Stromal cell of bone marrow (primary cell): ENCODE measurements around the gene GALNT13.

Experiments
- DNase-seq: peaks from one replicate; pipeline ENCODE4 v3.0.0-alpha.2; 2012; ENCODE audit warnings: low read depth

Gene GALNT13

GRCh38 chr2:153944800-153945199 is 73.1 kb downstream of the GALNT13 start:
- no peak for DNase-seq

DNA sequence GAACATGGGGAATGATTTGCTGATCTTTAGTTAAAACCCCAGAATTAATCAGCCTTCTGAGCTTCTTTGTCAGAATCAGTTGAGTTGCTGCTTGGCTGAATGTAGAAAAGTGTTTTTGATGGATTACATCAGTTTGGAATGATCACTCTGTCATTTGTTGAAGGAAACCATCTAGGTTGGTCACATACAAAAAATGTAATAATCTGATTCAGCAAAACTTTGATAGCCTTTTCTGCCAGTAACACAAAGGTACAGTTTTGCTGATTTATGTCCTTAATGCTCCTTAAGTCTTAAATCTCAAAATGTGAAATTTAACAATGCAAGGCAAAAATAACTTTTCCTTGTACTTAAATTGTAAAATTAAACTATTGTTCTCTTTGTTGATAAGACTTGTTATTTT is 74.3 kb downstream of the GALNT13 start:
- DNase-seq = no peak

GRCh38 chr2:153953761-153954160 is 82.0 kb downstream of the GALNT13 start:
- no peak for DNase-seq

DNA sequence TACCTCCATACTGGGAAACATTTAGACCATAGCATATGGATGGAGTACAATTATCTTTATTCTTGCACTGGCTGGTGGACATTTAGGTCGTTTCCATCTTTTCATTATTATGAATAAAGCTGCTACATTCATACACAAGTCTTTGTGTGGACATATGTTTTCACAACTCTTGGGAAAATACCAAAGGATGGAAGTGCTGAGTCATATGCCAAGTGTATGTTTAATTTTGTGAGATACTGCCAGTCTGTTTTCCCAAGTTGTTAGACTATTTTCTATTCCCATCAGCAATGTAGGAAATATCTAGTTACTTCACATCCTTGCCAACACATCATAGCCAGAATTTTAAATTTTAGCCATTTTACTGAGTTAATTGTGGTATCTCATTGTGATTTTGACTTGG is 91.5 kb downstream of the GALNT13 start:
- no peak for DNase-seq

- DNase-seq = no peak
Measured at GRCh38 chr2:153967248-153967973, 95.7 kb downstream of the GALNT13 start.

DNA sequence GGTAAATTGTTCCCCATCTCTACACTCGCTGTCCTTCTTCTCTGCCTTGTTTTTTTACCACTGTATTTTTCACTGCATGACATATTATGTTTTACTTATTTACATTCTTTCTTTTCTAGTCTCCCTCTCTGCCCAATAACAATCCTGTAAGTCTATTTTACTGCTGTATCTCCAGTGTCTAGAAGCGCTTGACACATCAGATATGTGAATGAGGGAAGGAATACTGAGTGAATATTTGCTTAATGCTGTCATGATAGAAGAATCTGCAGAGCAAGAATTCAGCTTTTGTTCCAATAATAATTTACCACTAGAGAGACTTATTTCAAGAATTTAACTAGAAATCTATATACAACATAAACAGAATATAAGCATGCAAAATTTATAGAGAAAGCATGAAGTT is 99.5 kb downstream of the GALNT13 start:
- DNase-seq = no peak

DNA sequence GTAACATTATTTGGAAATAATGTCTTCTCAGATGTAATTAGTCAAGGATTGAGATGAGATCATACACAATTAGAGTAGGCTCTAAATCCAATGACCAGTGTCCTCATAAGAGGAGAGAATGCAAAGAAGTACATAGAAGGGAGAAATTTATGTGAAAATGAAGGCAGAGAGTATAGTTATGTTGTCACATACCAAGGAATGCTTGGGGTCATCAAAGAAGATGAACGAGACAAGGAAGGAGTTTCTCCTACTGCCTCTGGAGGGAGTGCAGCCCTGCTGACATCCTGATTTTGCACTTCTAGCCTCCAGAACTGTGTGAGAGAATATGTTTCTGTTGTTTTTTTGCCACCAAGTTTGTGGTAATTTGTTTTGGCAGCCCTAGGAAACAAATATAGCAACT is 100.1 kb downstream of the GALNT13 start:
- DNase-seq = no peak

DNA sequence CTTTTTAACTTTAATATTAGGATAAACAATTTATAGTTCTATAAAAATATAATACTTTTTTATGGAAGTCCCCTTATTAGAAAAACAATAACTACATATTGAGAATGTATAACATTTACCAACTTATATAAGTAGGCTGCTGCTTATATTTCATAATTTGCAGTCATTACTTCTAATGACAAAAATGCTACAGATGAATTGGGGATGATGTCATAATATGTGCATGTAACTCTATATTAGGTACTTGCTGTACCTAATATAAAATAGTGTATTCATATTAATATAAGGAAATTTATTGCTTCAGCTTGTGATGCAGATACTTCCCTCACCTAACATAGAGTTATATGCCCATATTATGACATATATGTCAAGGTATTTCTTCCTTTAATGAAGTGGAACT is 100.7 kb downstream of the GALNT13 start:
- DNase-seq = no peak

DNA sequence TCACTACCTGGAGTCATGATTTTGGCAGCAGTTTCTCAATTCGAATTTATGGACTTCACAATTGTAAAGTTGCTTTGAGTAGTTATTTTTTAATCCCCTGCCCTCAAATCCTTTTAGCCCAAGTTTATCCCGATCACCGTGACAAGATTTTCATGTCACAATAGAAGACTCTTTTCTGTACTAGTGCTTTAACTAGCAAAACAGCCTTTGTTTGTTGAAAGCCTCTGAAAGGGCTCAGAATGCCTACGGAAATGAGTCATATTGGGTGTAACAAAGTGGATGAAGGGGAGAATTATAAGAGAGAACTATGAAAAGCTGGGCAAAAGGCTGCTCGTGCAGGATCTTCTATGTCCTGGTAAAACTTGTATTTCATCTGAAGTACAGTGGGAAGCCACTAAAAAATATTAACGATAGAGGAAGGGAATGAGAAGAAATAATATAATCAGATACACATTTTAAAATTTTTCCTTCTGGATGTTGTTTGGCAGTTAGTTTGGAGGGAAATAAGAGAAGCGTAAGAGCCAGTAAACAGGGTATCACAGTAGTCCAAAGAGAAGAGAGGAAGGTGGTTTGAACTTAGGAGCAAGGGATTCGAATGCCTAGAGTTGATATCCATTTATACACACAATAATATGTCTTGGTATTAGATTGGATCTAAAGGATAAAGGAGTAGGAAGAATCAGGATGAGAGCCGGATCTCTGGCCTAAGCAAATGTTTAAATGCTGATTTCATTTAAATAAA is 114.9 kb downstream of the GALNT13 start:
- DNase-seq = no peak

DNA sequence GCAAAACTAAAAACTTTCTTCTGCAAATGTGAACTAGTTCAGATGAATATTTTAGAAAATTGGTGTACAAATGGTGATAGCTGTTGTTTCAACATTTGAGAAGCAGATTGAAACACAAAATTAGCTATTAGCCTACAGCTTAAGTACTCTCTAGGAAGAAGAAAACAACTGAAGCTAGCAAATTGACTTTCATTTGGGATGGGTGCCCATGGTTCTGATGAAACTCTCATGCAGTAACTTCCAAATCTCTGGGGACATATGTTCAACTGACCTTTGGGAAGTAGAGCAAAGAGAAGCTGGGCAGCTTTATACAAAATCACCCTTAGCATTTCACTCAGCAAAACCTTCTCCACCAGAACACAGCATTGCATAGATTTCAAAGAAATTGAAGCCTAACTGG is 119.0 kb downstream of the GALNT13 start:
- no peak for DNase-seq

DNA sequence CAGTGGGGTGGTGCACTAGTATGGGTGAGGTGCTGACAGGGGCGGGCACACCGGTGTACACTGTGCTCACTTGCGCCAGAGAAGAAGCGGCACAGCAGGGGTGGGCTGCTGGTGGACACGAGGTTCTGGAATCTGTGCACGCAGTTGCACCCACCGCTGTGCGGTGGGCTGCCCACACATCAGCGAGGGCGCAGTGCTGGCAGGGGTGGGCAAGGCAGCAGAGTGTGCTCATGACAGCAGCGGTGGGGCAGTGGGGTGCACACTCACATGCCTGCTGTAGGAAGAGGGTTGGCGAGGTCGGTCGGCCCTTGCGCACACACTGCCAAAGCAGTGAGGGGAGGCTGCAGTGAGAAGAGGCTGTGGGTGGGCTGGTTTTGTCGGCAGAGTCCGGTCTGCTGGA is 141.8 kb downstream of the GALNT13 start:
- DNase-seq = no peak

- DNase-seq = no peak
Measured at GRCh38 chr2:154015233-154015632, 143.5 kb downstream of the GALNT13 start.

GRCh38 chr2:154029504-154029903 is 157.8 kb downstream of the GALNT13 start:
- no peak for DNase-seq

- DNase-seq = no peak
Measured at GRCh38 chr2:154032220-154032619, 160.5 kb downstream of the GALNT13 start.

DNA sequence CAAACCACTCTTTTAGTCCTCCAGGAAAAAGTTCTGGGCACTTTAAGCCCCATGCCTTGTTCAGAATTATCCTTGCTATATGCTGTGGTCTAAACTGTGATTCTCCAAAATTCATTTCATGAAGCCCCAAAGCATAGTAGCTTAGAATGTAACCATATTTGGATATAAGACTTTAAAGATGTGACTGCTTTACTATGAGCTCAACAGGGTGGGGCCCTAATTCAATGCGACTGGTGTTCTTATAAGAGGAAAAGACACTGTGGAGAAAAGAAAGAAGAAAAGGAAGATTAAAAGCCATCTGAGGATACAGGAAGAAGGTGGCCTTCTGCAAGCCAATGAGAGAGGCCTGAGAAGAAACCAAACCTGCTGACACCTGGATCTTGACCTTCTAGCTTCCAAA is 174.8 kb downstream of the GALNT13 start:
- DNase-seq = no peak

- DNase-seq = no peak
Measured at GRCh38 chr2:154048905-154049304, 177.2 kb downstream of the GALNT13 start.

DNA sequence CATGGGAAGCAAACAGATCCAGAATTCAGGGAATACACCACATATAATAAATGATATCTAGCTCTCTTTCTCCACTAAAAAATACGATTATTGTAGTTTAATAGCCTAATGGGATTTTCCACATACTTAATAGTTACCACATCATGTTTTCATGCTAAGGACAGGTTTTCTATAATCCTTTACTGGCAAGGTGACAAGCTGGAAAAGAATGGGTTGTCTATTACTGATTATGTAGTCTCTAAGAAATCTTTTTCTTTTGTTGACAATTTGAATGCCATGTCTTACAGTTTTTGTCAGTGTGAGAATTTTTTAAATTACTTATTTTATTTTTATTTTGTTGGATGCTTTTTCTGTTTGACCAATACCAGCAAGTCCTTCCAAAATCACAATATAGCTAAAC is 177.8 kb downstream of the GALNT13 start:
- no peak for DNase-seq

- DNase-seq = no peak
Measured at GRCh38 chr2:154067124-154067523, 195.4 kb downstream of the GALNT13 start.

- no peak for DNase-seq
Measured at GRCh38 chr2:154078926-154079325, 207.2 kb downstream of the GALNT13 start.

DNA sequence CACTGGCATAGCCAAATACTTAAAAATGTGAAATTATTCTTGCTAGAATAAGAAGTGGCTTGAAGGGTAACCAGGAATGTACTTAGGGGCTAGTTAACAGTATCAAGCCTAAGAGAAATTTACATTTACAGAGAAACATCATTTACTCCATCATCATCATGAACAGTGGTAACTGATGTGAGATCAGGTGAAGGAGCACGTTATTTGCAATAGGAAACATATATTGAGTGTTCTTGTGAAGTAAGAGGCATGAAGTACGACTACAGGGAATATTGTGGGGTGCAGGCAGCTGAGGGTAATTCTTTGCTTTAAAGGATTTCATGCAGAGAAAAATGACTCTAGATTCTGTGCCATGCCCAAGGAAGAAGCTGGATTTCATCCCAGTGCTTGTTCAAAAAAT is 220.8 kb downstream of the GALNT13 start:
- no peak for DNase-seq

GRCh38 chr2:154093856-154094255 is 222.1 kb downstream of the GALNT13 start:
- DNase-seq = no peak

- no peak for DNase-seq
Measured at GRCh38 chr2:154097833-154098398, 226.2 kb downstream of the GALNT13 start.

DNA sequence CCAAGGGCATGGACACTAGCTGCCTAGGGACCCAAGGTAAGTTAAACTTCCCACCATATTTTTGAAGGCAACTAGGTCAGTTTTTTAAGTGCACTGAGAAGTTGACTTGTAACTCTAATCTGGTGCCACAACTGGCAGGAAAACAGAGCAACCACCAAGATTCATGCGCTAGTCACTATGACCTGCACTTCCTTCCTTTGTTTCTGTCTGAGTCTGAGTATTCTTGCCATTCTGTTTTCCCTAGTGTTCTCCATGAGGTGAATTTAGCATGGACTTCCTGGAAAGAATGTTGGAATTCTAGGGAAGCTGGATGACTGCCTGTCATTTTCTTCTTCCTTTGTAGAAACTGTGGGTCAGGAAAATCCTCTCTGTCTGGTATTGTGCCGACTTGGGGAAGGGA is 249.0 kb downstream of the GALNT13 start:
- no peak for DNase-seq
